DOHH2 (cell line): ENCODE measurements around the gene MCCC1.

Experiments
- CTCF ChIP-seq: fragments of 200-600 bp; sonication (generic); IDR thresholded peaks from one replicate; pipeline ENCODE4 v1.5.1; 2014; ENCODE audit warnings: antibody characterized with exemption, mild to moderate bottlenecking, low read depth, low read length; ENCODE audit not compliant: poor library complexity, severe bottlenecking
- EZH2phosphoT487 ChIP-seq: fragments of 200-600 bp; sonication (generic); IDR thresholded peaks from 2 replicates; pipeline ENCODE4 v1.6.1; 2017; ENCODE audit warnings: borderline replicate concordance, mild to moderate bottlenecking, antibody characterized with exemption, low read length, moderate library complexity, mixed read lengths

GRCh38 chr3:183123891-183124290, 24.6 kb upstream of the MCCC1 start:
- no peak for TF ChIP-seq CTCF
- no peak for TF ChIP-seq EZH2phosphoT487
